GM19099 (cell line): ENCODE measurements around the gene ANKLE2.

ENCODE experiments used
- POLR2A ChIP-seq: IDR thresholded peaks from 3 replicates; pipeline ENCODE4 v1.6.1; 2011; ENCODE audit warnings: low read depth; ENCODE audit not compliant: insufficient read length; ENCODE audit errors: extremely low read depth

Gene ANKLE2

GRCh38 chr12:132735496-132735895 is 26.1 kb downstream of the ANKLE2 start:
- TF ChIP-seq POLR2A, result no peak

- TF ChIP-seq POLR2A, result no peak
These were observed 27.4 kb downstream of the ANKLE2 start for GRCh38 chr12:132734206-132734605.

GRCh38 chr12:132731574-132731973 is 30.1 kb downstream of the ANKLE2 start:
- TF ChIP-seq POLR2A, result no peak

- no peak for TF ChIP-seq POLR2A
These were observed 31.3 kb downstream of the ANKLE2 start for GRCh38 chr12:132730353-132730752.

GRCh38 chr12:132729541-132730320 is 31.9 kb downstream of the ANKLE2 start:
- TF ChIP-seq POLR2A, result no peak

- no peak for TF ChIP-seq POLR2A
These were observed 33.1 kb downstream of the ANKLE2 start for GRCh38 chr12:132728502-132728901.

GRCh38 chr12:132727091-132727794 is 34.4 kb downstream of the ANKLE2 start:
- TF ChIP-seq POLR2A, result no peak

GRCh38 chr12:132726386-132726785 is 35.2 kb downstream of the ANKLE2 start:
- no peak for TF ChIP-seq POLR2A

GRCh38 chr12:132724506-132725241 is 37.0 kb downstream of the ANKLE2 start:
- TF ChIP-seq POLR2A, result no peak

- no peak for TF ChIP-seq POLR2A
These were observed 37.9 kb downstream of the ANKLE2 start for GRCh38 chr12:132723764-132724140.

- TF ChIP-seq POLR2A, result no peak
These were observed 38.4 kb downstream of the ANKLE2 start for GRCh38 chr12:132723015-132723763.

- TF ChIP-seq POLR2A, result no peak
These were observed 40.9 kb downstream of the ANKLE2 start for GRCh38 chr12:132720606-132721345.

GRCh38 chr12:132719954-132720324 is 41.7 kb downstream of the ANKLE2 start:
- TF ChIP-seq POLR2A, result no peak
